H1 (cell line): ENCODE results near the gene RRP12.

ENCODE experiments used
- ASH2L ChIP-seq: fragments of 200-600, 300-600 bp; sonication (generic); IDR thresholded peaks from one replicate; pipeline ENCODE4 v1.7.1; 2017; ENCODE audit warnings: low read length
- CREB1 ChIP-seq: IDR thresholded peaks from 2 replicates; pipeline ENCODE4 v1.6.1; 2012; ENCODE audit warnings: inconsistent platforms
- GABPA ChIP-seq: IDR thresholded peaks from 2 replicates; pipeline ENCODE4 v1.6.1; 2011; ENCODE audit warnings: mild to moderate bottlenecking, low read length, moderate library complexity, borderline replicate concordance; ENCODE audit not compliant: insufficient read depth
- HDAC2 ChIP-seq, 2 experiments: fragments of 300-600 bp in 1 of 2; sonication (generic) in 1 of 2; IDR thresholded peaks; 2 replicates each; pipeline ENCODE4 v1.6.1; 2011 to 2012; ENCODE audit warnings: low read depth in 2 of 2, low read length in 2 of 2, mild to moderate bottlenecking in 2 of 2, moderate library complexity in 2 of 2, borderline replicate concordance in 1 of 2, inconsistent platforms in 1 of 2
- JUND ChIP-seq: IDR thresholded peaks from 2 replicates; pipeline ENCODE4 v1.6.1; 2011; ENCODE audit warnings: mild to moderate bottlenecking, improper control_type of control experiment, low read length
- POLR2AphosphoS5 ChIP-seq: IDR thresholded peaks from 2 replicates; pipeline ENCODE4 v1.6.1; 2011; ENCODE audit warnings: low read depth, low read length
- SIN3A ChIP-seq, 2 experiments: IDR thresholded peaks in 1 of 2; conservative IDR thresholded peaks in 1 of 2; 2 replicates each; pipeline ENCODE4 v1.6.1; 2011 to 2012; ENCODE audit warnings: low read length in 2 of 2, improper control_type of control experiment in 1 of 2, low read depth in 1 of 2, mild to moderate bottlenecking in 1 of 2
- SIRT6 ChIP-seq: IDR thresholded peaks from one replicate; pipeline ENCODE4 v1.7.1; 2012; ENCODE audit warnings: low read length, inconsistent platforms
- SP2 ChIP-seq: IDR thresholded peaks from 2 replicates; pipeline ENCODE4 v1.6.1; 2012; ENCODE audit warnings: mild to moderate bottlenecking, low read length, inconsistent platforms
- SUZ12 ChIP-seq: fragments of 200-600 bp; sonication (generic); IDR thresholded peaks from 2 replicates; pipeline ENCODE4 v1.6.1; 2012; ENCODE audit warnings: mild to moderate bottlenecking, inconsistent platforms, low read length, moderate library complexity, mixed read lengths
- TF ChIP-seq, protein P1 (sequence below), 3 experiments: IDR thresholded peaks; 1 replicate in 2 of 3; 2 replicates in 1 of 3; pipeline versions ENCODE4 v1.5.1 to v1.6.1; 2011; ENCODE audit warnings: low read length in 3 of 3, mild to moderate bottlenecking in 3 of 3, inconsistent platforms in 2 of 3, low read depth in 1 of 3, moderate library complexity in 1 of 3; ENCODE audit not compliant: insufficient read depth in 1 of 3; ENCODE audit errors: control extremely low read depth in 1 of 3

DNA sequence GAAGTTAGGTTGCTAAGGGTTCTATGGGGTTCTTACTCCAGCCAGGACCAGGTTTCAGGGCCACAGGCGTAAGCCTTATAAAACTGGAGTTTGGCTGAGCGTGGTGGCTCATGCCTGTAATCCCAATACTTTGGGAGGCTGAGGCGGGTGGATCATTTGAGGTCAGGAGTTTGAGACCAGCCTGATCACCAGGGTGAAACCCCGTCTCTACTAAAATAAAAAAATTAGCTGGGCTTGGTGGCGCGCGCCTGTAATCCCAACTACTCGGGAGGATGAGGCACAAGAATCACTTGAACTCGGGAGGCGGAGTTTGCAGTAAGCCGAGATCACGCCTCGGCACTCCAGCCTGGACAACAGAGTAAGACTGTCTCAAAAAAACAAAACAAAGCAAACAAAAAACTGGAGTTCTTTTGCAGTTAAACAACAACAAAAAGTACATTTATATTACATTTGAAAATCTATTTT, 347 bp upstream of the RRP12 start:
- TF ChIP-seq, protein P1, sequence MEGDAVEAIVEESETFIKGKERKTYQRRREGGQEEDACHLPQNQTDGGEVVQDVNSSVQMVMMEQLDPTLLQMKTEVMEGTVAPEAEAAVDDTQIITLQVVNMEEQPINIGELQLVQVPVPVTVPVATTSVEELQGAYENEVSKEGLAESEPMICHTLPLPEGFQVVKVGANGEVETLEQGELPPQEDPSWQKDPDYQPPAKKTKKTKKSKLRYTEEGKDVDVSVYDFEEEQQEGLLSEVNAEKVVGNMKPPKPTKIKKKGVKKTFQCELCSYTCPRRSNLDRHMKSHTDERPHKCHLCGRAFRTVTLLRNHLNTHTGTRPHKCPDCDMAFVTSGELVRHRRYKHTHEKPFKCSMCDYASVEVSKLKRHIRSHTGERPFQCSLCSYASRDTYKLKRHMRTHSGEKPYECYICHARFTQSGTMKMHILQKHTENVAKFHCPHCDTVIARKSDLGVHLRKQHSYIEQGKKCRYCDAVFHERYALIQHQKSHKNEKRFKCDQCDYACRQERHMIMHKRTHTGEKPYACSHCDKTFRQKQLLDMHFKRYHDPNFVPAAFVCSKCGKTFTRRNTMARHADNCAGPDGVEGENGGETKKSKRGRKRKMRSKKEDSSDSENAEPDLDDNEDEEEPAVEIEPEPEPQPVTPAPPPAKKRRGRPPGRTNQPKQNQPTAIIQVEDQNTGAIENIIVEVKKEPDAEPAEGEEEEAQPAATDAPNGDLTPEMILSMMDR (IDR thresholded peaks at IDR 0.05; ENCODE audit: control extremely low read depth in 1 of 3, insufficient read depth in 1 of 3, low read depth in 1 of 3, low read length in 3 of 3) = no peak
- TF ChIP-seq SUZ12 (no peak), GABPA (no peak), SIN3A (conservative IDR thresholded peaks at IDR 0.05 in 1 of 2, IDR thresholded peaks at IDR 0.05 in 1 of 2; ENCODE audit: low read depth in 1 of 2, low read length in 2 of 2) (no peak), SIRT6 (no peak), ASH2L (peak; percentile 4), POLR2AphosphoS5 (no peak), HDAC2 (IDR thresholded peaks at IDR 0.05; ENCODE audit: borderline replicate concordance in 1 of 2, low read depth in 2 of 2, low read length in 2 of 2) (no peak), JUND (no peak), SP2 (no peak), CREB1 (no peak)
